GM18873 (cell line): Measurements from ENCODE around the gene GBX1.

ENCODE experiments used
- ATAC-seq: cut with Tn5 transposase; IDR thresholded peaks from one replicate; pipeline ENCODE4 v1.9.1; 2021; ENCODE audit warnings: mild to moderate bottlenecking, moderate library complexity, moderate number of reproducible peaks; ENCODE audit not compliant: unreplicated experiment, low FRiP score

GBX1 gene

GRCh38 chr7:151174246-151175046 lies 7.0 kb upstream of the GBX1 start:
- ATAC-seq = no peak

GRCh38 chr7:151173386-151174245 lies 6.1 kb upstream of the GBX1 start:
- no peak for ATAC-seq

GRCh38 chr7:151172273-151173141 lies 5.0 kb upstream of the GBX1 start:
- no peak for ATAC-seq

GRCh38 chr7:151168787-151169162 lies 1.3 kb upstream of the GBX1 start:
- no peak for ATAC-seq

GRCh38 chr7:151168003-151168786 lies 701 bp upstream of the GBX1 start:
- ATAC-seq = no peak

GRCh38 chr7:151166629-151167196 lies 781 bp downstream of the GBX1 start:
- ATAC-seq = no peak

- no peak for ATAC-seq
Observed at GRCh38 chr7:151161757-151162156, 5.7 kb downstream of the GBX1 start.

GRCh38 chr7:151157645-151158329 lies 9.7 kb downstream of the GBX1 start:
- ATAC-seq = no peak

- no peak for ATAC-seq
Observed at GRCh38 chr7:151152643-151153513, 14.6 kb downstream of the GBX1 start.

- ATAC-seq = no peak
Observed at GRCh38 chr7:151150388-151150787, 17.1 kb downstream of the GBX1 start.

GRCh38 chr7:151148319-151149259 lies 18.9 kb downstream of the GBX1 start:
- no peak for ATAC-seq

GRCh38 chr7:151146761-151147160 lies 20.7 kb downstream of the GBX1 start:
- no peak for ATAC-seq

- ATAC-seq = no peak
Observed at GRCh38 chr7:151144387-151144786, 23.1 kb downstream of the GBX1 start.

GRCh38 chr7:151143261-151144015 lies 24.1 kb downstream of the GBX1 start:
- no peak for ATAC-seq

- ATAC-seq = no peak
Observed at GRCh38 chr7:151142686-151143040, 24.8 kb downstream of the GBX1 start.
